SJSA1 (cell line): ENCODE measurements around the gene MYT1. TPM values are rescaled to one million over a fixed set of nuclear protein-coding genes. Genes with fewer than 3 reads are reported as not detected.
"Not testable (repeated sequence)": the region's sequence is repeated elsewhere in the genome, so short reads cannot be mapped to it uniquely, and the experiment has no call there.

Experiments used
- DNase-seq, 2 experiments: peaks; one replicate each; pipeline ENCODE4 v3.0.0-alpha.2; 2015 to 2020; ENCODE audit warnings: low spot score in 2 of 2, low read depth in 1 of 2
- H3K27ac ChIP-seq: fragments of 250-450 bp; sonication (Bioruptor Pico); 2 replicates; pipeline ENCODE4 v1.5.1; 2020; ENCODE audit warnings: mild to moderate bottlenecking, moderate library complexity
- H3K27me3 ChIP-seq: fragments of 250-450 bp; sonication (Bioruptor Pico); replicated peaks from 2 replicates; pipeline ENCODE4 v1.5.1; 2020; ENCODE audit warnings: mild to moderate bottlenecking, moderate library complexity
- H3K36me3 ChIP-seq: fragments of 250-450 bp; sonication (Bioruptor Pico); 2 replicates; pipeline ENCODE4 v1.5.1; 2020; ENCODE audit warnings: mild to moderate bottlenecking
- H3K4me1 ChIP-seq: fragments of 250-450 bp; sonication (Bioruptor Pico); replicated peaks from 2 replicates; pipeline ENCODE4 v1.6.1; 2021; ENCODE audit warnings: mild to moderate bottlenecking
- H3K4me3 ChIP-seq: fragments of 250-450 bp; sonication (Bioruptor Pico); 2 replicates; pipeline ENCODE4 v1.5.1; 2020; ENCODE audit warnings: mild to moderate bottlenecking
- H3K9me3 ChIP-seq: fragments of 250-450 bp; sonication (Bioruptor Pico); replicated peaks from 2 replicates; pipeline ENCODE4 v1.5.1; 2020; ENCODE audit warnings: mild to moderate bottlenecking
- total RNA-seq: library from RNA; depleted of rRNA; stranded (reverse); fragments of >200 nt; shearing (Covaris generic); gene quantifications from 2 replicates; pipeline ENCODE4 v1.2.3, GENCODE V29; 2014

Gene MYT1
- total RNA-seq, 1 experiment from 2014 or later, result not detected

GRCh38 chr20:64230461-64231145 lies 66.4 kb downstream of the MYT1 start:
- H3K27me3 ChIP-seq, result peaks cover 24% of the 10 kb centered on the region
- DNase-seq, result no peak
- no peak overlapping the region for H3K27ac ChIP-seq
- H3K4me1 ChIP-seq, result no peaks in the 10 kb centered on the region
- H3K36me3 ChIP-seq, result no peaks in the 10 kb centered on the region
- H3K4me3 ChIP-seq, result no peak overlapping the region
- no peaks in the 10 kb centered on the region for H3K9me3 ChIP-seq

GRCh38 chr20:64231621-64232550 lies 67.6 kb downstream of the MYT1 start:
- no peak overlapping the region for H3K27ac ChIP-seq
- no peaks in the 10 kb centered on the region for H3K9me3 ChIP-seq
- H3K27me3 ChIP-seq, result peaks cover 22% of the 10 kb centered on the region
- H3K36me3 ChIP-seq, result no peaks in the 10 kb centered on the region
- DNase-seq, result no peak
- no peaks in the 10 kb centered on the region for H3K4me1 ChIP-seq
- no peak overlapping the region for H3K4me3 ChIP-seq

- H3K27ac ChIP-seq, result no peak overlapping the region
- DNase-seq, result no peak
- H3K9me3 ChIP-seq, result no peaks in the 10 kb centered on the region
- H3K27me3 ChIP-seq, result peaks cover 14% of the 10 kb centered on the region
- H3K4me1 ChIP-seq, result no peaks in the 10 kb centered on the region
- no peak overlapping the region for H3K4me3 ChIP-seq
- no peaks in the 10 kb centered on the region for H3K36me3 ChIP-seq
Observed at GRCh38 chr20:64232794-64233193, 68.5 kb downstream of the MYT1 start.

GRCh38 chr20:64233725-64234124 lies 69.5 kb downstream of the MYT1 start:
- no peaks in the 10 kb centered on the region for H3K4me1 ChIP-seq
- no peak overlapping the region for H3K27ac ChIP-seq
- no peaks in the 10 kb centered on the region for H3K9me3 ChIP-seq
- H3K27me3 ChIP-seq, result peaks cover 10% of the 10 kb centered on the region
- no peak for DNase-seq
- no peak overlapping the region for H3K4me3 ChIP-seq
- no peaks in the 10 kb centered on the region for H3K36me3 ChIP-seq

- no peaks in the 10 kb centered on the region for H3K4me1 ChIP-seq
- no peak overlapping the region for H3K4me3 ChIP-seq
- H3K27ac ChIP-seq, result no peak overlapping the region
Observed at GRCh38 chr20:64234291-64234791, 70.1 kb downstream of the MYT1 start.

GRCh38 chr20:64234921-64235565 lies 70.8 kb downstream of the MYT1 start:
- H3K4me1 ChIP-seq, H3K27me3 ChIP-seq, H3K4me3 ChIP-seq, H3K9me3 ChIP-seq, H3K36me3 ChIP-seq, DNase-seq, H3K27ac ChIP-seq: not testable (repeated sequence)

More at GRCh38 chr20:64234291-64234791, 70.1 kb downstream of the MYT1 start:
- Histone ChIP-seq H3K9me3 (no peaks in the 10 kb centered on the region), H3K27me3 (peaks cover 5% of the 10 kb centered on the region), H3K36me3 (no peaks in the 10 kb centered on the region)
- no peak for DNase-seq

GRCh38 chr20:64236137-64237088 lies 72.2 kb downstream of the MYT1 start:
- H3K27me3 ChIP-seq, result no peaks in the 10 kb centered on the region; the same call in 1 of the 2 replicates

GRCh38 chr20:64237316-64237715 lies 73.1 kb downstream of the MYT1 start:
- Histone ChIP-seq H3K9me3 (no peaks in the 10 kb centered on the region), H3K27me3 (no peaks in the 10 kb centered on the region; the same call in 1 of the 2 replicates), H3K36me3 (no peaks in the 10 kb centered on the region), H3K4me1 (no peaks in the 10 kb centered on the region), H3K27ac (no peak overlapping the region), H3K4me3 (no peak overlapping the region)
- no peak for DNase-seq

More at GRCh38 chr20:64236137-64237088, 72.2 kb downstream of the MYT1 start:
- H3K36me3 ChIP-seq, result no peaks in the 10 kb centered on the region
- H3K27ac ChIP-seq, result no peak overlapping the region
- H3K4me1 ChIP-seq, result no peaks in the 10 kb centered on the region
- no peak for DNase-seq
- no peaks in the 10 kb centered on the region for H3K9me3 ChIP-seq
- no peak overlapping the region for H3K4me3 ChIP-seq

GRCh38 chr20:64238115-64238825 lies 74.0 kb downstream of the MYT1 start:
- no peak for DNase-seq
- H3K4me1 ChIP-seq, result no peaks in the 10 kb centered on the region
- no peaks in the 10 kb centered on the region for H3K9me3 ChIP-seq
- no peaks in the 10 kb centered on the region; the same call in 1 of the 2 replicates for H3K27me3 ChIP-seq
- no peaks in the 10 kb centered on the region for H3K36me3 ChIP-seq
- no peak overlapping the region for H3K27ac ChIP-seq
- no peak overlapping the region for H3K4me3 ChIP-seq

- H3K27me3 ChIP-seq, result no peaks in the 10 kb centered on the region; the same call in 1 of the 2 replicates
- H3K4me1 ChIP-seq, result no peaks in the 10 kb centered on the region
- H3K36me3 ChIP-seq, result no peaks in the 10 kb centered on the region
- no peaks in the 10 kb centered on the region for H3K9me3 ChIP-seq
- no peak for DNase-seq
- H3K4me3 ChIP-seq, result no peak overlapping the region
- no peak overlapping the region for H3K27ac ChIP-seq
Observed at GRCh38 chr20:64238851-64239387, 74.7 kb downstream of the MYT1 start.

- Histone ChIP-seq H3K27me3 (no peaks in the 10 kb centered on the region; the same call in 1 of the 2 replicates), H3K27ac (no peak overlapping the region), H3K36me3 (no peaks in the 10 kb centered on the region), H3K4me3 (no peak overlapping the region), H3K4me1 (no peaks in the 10 kb centered on the region), H3K9me3 (no peaks in the 10 kb centered on the region)
- no peak for DNase-seq
Observed at GRCh38 chr20:64239449-64240242, 75.4 kb downstream of the MYT1 start.
